ENCODE data around the gene POU2AF1. TPM values are rescaled to one million over a fixed set of nuclear protein-coding genes. Genes with fewer than 3 reads are reported as not detected.

The POU2AF1 gene, protein sequence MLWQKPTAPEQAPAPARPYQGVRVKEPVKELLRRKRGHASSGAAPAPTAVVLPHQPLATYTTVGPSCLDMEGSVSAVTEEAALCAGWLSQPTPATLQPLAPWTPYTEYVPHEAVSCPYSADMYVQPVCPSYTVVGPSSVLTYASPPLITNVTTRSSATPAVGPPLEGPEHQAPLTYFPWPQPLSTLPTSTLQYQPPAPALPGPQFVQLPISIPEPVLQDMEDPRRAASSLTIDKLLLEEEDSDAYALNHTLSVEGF
- polyA plus RNA-seq: under 1 TPM in 1 of 3 donors, not detected in 2; 0.09 TPM

DNA sequence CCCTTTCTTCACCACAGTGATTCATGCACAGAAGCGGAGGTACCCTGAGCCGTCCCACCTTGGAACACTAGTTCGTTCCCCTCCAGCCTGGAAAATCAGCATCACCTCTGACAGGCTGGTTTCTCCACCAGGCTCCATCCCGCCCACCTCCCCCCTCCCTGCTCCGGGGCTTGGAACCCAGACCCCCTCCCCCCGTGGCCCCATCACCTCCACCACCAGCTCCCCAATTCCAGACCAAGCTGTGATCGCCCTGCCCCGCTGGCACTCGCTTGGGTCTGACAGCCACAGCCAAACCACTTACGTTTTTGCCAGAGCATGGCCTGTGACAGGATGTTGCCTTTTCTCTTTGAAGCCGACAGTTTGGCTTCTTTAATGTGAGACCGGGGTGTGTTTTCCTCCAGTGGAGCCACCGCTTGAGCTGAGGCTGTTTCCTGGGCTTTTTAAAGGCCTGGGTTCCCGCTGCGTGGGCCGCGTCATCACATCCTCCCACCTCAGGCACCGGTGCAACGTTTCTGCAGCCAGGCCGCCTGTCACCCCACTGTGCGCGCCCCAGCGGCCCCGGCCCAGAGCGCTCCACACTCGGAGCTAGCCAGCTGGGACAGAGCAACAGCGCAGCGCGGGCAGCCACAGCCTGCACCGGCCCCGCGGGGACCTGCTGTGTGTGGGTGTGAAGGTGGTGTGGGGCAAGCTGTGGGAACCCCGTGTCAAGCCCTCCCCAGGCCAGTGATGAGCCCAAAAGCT lies at the start of gene POU2AF1:
POU2AF1 (minus strand) TSS at position 415 of the 741 bp plus-strand sequence; CDS start at position 317, 98 bp downstream.
- H3K4me3 Mint-ChIP-seq: peak within 1 kb of the TSS in 1 of 5 donors; percentile 42
- no peak within 1 kb of the TSS for H3K27ac Mint-ChIP-seq
- H3K4me1 Mint-ChIP-seq: no peaks in the 10 kb centered on the region
- no peaks in the 10 kb centered on the region for H3K36me3 Mint-ChIP-seq
- DNase-seq: peak; percentile 3 to 38 (median 30)
- peaks cover 5 to 11% (median 6%) of the 10 kb centered on the region in 3 donors for H3K27me3 Mint-ChIP-seq (ENCODE audit: low read depth in 3 of 3)
- H3K9me3 Mint-ChIP-seq: no peaks in the 10 kb centered on the region

DNA sequence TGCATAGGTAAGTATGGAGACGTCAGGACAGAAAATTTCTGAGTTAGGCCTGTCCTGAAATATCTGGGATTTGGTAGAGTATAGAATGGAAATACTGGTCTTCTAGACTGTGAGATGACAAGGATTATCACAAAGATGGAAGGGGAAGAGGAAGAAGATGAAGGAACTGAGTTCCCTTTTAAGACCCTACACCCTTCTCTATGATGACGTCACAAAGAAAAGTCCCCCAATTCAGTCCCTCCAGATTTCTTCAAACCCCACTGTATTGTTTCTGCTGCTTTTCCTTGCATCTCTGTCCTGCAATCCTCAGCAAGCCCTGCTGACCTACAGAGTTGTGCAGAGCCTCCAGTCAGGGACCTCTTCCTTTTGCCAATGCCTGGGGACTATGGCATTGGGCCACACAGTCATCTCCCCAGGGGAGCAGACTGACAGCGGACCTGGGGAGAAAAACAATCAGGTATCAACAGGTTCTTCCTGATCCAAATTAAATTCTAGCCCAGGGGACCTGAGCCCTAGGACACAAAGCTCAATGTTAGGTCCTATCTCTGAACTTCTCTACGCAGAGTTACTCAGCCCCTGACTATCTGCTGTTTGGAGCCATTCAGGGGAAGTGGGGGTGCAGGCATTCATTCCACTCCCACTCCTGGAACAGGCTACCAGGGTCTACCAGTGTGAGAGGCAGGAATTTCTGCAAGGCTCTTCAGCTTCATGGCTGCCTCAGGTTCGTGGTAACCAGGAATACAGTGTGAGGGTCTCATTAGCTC lies 49.2 kb upstream of the POU2AF1 start:
- no peaks in the 10 kb centered on the region for H3K36me3 Mint-ChIP-seq
- no peaks in the 10 kb centered on the region for H3K4me1 Mint-ChIP-seq
- H3K9me3 Mint-ChIP-seq: no peaks in the 10 kb centered on the region
- H3K27ac Mint-ChIP-seq: no peak overlapping the region
- DNase-seq: no peak
- H3K4me3 Mint-ChIP-seq: no peak overlapping the region
- H3K27me3 Mint-ChIP-seq (ENCODE audit: low read depth in 3 of 3): peaks cover 0 to 6% (median 0%) of the 10 kb centered on the region in 3 donors

DNA sequence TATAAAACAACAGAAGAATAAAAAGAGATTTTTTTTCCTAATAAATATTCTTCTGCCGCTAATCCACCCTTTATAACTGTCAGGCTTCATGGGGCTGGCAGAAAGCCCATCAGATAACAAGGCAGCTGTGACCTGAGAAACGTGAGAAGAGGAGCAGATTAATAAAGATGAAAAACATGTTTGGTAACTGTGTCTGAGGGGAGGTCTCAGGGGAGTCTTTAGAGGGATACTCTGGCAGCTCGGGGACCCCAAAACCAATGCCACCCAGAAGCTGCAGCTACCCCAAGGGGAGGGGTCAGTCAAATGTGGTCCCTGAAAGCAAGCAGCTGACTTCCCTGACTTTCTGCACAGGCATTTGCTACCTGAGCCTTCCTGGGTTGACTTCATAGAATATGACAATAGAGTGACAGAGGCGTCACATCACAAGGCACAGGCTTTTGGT lies 48.4 kb upstream of the POU2AF1 start:
- no peaks in the 10 kb centered on the region for H3K36me3 Mint-ChIP-seq
- no peak overlapping the region for H3K4me3 Mint-ChIP-seq
- no peaks in the 10 kb centered on the region for H3K9me3 Mint-ChIP-seq
- H3K27me3 Mint-ChIP-seq (ENCODE audit: low read depth in 3 of 3): peaks cover 0 to 6% (median 0%) of the 10 kb centered on the region in 3 donors
- no peak for DNase-seq
- H3K4me1 Mint-ChIP-seq: no peaks in the 10 kb centered on the region
- H3K27ac Mint-ChIP-seq: no peak overlapping the region

DNA sequence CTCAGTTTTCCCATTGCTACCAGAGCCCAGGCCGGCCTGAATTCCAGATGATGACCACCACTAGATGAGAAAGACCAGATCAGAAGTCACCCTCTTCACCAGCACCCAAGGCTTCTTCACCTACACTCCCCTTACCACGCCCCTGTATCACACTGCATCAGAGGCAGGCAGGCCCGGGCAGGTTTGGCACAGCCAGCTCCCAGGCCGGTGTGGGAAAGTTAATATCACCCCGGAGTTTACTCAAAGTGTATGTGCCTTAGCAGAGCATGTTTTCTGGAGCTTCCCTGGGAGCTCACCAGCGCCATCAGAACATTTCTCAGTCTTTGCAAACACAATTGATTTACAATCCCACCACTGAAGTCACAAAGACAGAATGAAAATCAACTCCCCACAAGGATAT lies 47.5 kb upstream of the POU2AF1 start:
- no peak overlapping the region for H3K4me3 Mint-ChIP-seq
- no peaks in the 10 kb centered on the region for H3K36me3 Mint-ChIP-seq
- no peaks in the 10 kb centered on the region for H3K9me3 Mint-ChIP-seq
- no peak for DNase-seq
- H3K4me1 Mint-ChIP-seq: no peaks in the 10 kb centered on the region
- no peak overlapping the region for H3K27ac Mint-ChIP-seq
- peaks cover 0 to 4% (median 0%) of the 10 kb centered on the region in 3 donors for H3K27me3 Mint-ChIP-seq (ENCODE audit: low read depth in 3 of 3)

DNA sequence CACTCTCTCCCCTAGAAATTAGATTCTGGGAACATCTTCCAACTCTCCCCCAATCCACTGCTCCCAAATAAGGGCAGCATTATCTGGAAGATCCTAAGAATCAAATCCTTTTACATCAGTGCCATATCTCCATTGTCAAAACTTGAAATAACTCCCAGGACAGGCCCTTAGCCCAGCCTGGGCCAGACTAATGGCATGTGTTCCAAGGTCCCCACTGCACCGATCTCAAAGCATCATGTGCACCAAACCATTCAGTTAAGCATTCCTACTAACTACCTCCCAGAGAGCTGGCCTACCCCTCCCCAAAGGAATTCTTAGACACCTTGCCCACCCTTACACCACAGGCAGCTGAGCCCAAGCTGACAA lies 44.2 kb upstream of the POU2AF1 start:
- no peak overlapping the region for H3K27ac Mint-ChIP-seq
- H3K4me1 Mint-ChIP-seq: peaks cover 1 to 5% of the 10 kb centered on the region in 2 donors
- H3K27me3 Mint-ChIP-seq (ENCODE audit: low read depth in 3 of 3): peaks cover 0 to 4% (median 2%) of the 10 kb centered on the region in 3 donors
- H3K9me3 Mint-ChIP-seq: no peaks in the 10 kb centered on the region
- H3K36me3 Mint-ChIP-seq: no peaks in the 10 kb centered on the region
- H3K4me3 Mint-ChIP-seq: no peak overlapping the region
- no peak for DNase-seq

DNA sequence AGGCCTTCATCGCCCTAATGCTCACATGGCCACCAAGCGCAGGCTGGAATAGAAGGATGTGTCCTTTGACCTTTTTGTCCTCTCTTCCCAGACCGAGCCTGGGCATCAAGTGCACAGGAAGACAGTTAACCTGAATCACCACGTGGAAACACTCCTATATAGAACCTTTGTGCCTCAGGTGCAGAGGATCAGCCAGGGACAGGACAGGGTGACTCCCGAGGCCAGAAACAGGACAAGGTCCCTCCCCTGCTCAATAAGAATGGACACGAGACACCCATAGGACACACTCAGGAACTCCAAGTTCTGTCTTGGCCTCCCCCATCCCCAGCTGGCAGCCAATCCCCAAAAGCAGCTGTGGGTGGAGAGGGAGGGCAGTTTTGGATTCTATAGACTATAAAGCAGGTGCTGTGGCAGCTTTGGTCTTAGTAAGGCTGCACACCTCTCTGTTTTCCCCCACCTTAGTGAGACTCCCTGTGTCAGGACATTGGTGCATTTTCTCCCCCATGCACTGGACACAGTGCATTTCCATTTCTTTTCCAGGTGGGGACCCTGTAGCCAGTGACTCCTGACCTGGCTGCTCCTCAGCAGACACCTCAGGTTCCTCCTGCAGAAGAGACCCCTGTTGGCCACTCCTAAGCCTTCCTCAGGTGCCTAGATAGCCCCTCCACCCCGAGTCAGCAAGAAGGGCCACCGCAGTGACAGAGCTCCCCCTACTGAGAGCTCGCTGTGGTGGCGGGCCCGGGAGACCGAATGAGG lies 43.6 kb upstream of the POU2AF1 start:
- no peak for DNase-seq
- Mint-ChIP-seq H3K27me3 (ENCODE audit: low read depth in 3 of 3) (peaks cover 0 to 4% (median 2%) of the 10 kb centered on the region in 3 donors), H3K4me3 (no peak overlapping the region), H3K36me3 (no peaks in the 10 kb centered on the region), H3K27ac (no peak overlapping the region), H3K9me3 (no peaks in the 10 kb centered on the region), H3K4me1 (peaks cover 6 to 11% of the 10 kb centered on the region in 2 donors)

DNA sequence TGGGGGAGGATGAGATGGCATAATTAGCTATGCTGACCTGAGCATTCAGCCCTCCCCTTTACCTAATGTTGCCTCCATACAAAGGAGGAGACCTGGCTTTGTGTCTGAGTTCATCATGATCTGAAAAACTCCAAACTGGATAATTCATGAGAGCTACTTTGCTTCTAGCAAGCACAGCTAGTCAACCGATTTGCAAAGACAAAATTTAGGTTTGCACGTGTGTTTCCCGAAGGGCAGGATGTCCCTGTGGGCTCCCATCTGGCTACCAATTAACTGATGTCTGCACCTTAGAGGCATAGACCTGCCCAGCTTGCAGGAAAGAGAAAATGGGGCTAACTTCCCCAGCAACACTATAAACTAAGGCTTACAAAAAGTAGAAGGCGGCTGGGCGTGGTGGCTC lies 42.2 kb upstream of the POU2AF1 start:
- H3K4me3 Mint-ChIP-seq: no peak overlapping the region
- H3K36me3 Mint-ChIP-seq: no peaks in the 10 kb centered on the region
- no peak overlapping the region for H3K27ac Mint-ChIP-seq
- peaks cover 16 to 22% of the 10 kb centered on the region in 2 donors for H3K4me1 Mint-ChIP-seq
- H3K9me3 Mint-ChIP-seq: no peaks in the 10 kb centered on the region
- H3K27me3 Mint-ChIP-seq (ENCODE audit: low read depth in 3 of 3): peaks cover 0 to 2% (median 2%) of the 10 kb centered on the region in 3 donors
- no peak for DNase-seq

DNA sequence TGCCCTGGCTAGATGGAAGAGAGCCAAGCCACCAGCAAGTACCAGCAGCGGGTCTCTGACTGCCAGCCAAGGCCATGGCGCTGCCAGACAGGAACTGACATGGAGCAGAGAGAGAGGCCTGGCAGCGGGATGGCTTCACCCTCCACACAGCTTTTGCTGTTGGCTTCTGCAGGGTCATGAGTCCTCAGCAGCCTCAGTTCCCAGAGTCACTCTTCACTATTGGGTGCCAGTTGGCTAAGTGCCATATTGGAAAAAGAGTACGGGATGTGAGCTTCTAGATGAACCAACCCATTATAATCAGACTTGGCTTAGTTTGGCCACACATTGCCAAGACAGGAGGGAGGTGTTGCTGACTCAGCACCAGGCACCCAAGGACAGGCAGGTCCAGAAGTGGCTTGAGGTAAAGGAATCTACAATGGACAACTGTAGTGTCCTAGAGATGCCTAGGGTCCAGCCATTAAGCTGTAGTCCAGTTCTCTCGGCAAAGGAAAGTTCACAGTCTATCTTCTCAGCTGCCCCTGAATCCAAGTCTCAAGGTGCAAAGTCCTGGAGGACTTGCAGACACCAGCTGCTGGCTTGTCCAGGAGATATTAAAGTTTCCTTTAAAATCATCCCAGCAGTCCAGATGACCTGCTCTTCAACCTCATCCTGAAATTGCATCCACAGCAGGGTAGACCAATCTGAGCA lies 40.7 kb upstream of the POU2AF1 start:
- peaks cover 16 to 27% of the 10 kb centered on the region in 2 donors for H3K4me1 Mint-ChIP-seq
- H3K4me3 Mint-ChIP-seq: no peak overlapping the region
- DNase-seq: no peak
- no peak overlapping the region for H3K27ac Mint-ChIP-seq
- H3K27me3 Mint-ChIP-seq (ENCODE audit: low read depth in 3 of 3): peaks cover 0 to 2% (median 2%) of the 10 kb centered on the region in 3 donors
- H3K9me3 Mint-ChIP-seq: no peaks in the 10 kb centered on the region
- H3K36me3 Mint-ChIP-seq: no peaks in the 10 kb centered on the region

DNA sequence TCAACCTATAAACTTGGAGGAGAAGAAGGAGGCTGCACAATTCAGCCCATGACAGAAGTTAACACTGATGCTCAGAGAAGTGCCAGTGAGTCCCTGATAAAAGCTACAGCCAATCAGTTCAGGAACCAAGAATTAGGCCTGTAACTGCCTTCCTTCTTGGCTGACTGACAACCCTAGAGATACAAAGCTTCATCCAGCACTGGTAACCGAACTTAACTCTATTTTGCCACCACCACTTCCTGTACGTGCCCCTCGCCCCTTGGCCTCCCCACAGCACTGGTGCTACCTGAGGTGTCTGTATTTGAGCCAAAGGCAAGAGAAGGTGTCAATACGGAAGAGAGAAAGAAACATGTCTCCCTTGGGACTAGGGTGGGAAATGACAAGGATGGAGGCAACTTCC lies 40.1 kb upstream of the POU2AF1 start:
- no peak overlapping the region for H3K4me3 Mint-ChIP-seq
- peaks cover 22 to 33% of the 10 kb centered on the region in 2 donors for H3K4me1 Mint-ChIP-seq
- no peaks in the 10 kb centered on the region for H3K36me3 Mint-ChIP-seq
- no peak for DNase-seq
- H3K9me3 Mint-ChIP-seq: no peaks in the 10 kb centered on the region
- H3K27ac Mint-ChIP-seq: no peak overlapping the region
- peaks cover 0 to 2% (median 2%) of the 10 kb centered on the region in 3 donors for H3K27me3 Mint-ChIP-seq (ENCODE audit: low read depth in 3 of 3)

DNA sequence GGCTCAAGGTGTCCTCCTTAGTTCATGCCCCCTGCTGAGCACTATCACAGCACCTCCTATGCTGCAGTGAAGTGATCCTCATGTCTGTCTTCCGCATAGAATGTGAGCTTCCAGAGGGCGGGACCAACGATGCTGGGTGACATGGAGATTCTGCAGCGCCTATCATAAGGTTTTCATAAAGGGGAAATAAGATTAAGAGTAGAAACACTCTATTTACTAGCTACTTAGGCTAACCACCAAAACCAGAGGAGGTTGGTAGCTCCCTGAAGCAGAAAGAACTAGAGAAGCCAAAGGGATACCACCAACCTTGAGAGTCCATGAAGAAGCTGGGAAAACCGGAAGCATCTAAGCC lies 39.3 kb upstream of the POU2AF1 start:
- Mint-ChIP-seq H3K4me3 (no peak overlapping the region), H3K36me3 (no peaks in the 10 kb centered on the region), H3K9me3 (no peaks in the 10 kb centered on the region), H3K27ac (no peak overlapping the region), H3K27me3 (ENCODE audit: low read depth in 3 of 3) (peaks cover 0 to 2% (median 2%) of the 10 kb centered on the region in 3 donors), H3K4me1 (peaks cover 22 to 34% of the 10 kb centered on the region in 2 donors)
- no peak for DNase-seq

DNA sequence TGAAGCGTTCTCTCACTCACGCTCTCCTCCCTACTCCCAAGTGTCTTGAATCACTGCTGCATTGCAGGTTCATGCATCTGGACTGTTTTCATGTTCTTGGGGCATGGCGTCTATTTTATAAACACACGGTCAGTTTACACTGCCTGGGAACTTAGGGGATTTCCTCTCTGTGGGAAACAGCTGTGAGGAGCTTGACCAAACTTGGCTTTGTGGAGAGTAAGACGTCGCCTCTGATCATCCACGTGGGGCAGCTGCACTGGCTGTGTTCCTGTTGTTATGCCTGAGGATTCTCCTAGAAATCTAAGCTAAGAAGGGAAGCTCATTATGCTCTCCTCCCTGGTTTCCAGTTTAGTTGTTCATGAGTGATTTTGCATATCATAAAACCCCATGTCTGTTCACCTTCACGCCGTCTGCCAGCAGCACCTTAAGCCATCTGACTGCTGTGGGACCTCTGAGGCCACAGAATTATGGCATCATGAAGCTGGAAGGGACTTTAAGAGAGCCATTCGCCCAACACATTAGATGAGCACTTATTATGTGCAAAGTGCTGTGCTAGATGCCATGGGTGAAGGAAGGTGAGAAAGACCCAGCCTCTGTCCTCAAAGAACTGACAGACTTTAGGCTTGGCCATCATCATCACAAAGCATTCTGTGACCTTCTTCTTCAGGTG lies 38.8 kb upstream of the POU2AF1 start:
- Mint-ChIP-seq H3K4me3 (peak overlapping the region in 3 of 5 donors; percentile 2 to 68 (median 31)), H3K27me3 (ENCODE audit: low read depth in 3 of 3) (peaks cover 0 to 2% (median 2%) of the 10 kb centered on the region in 3 donors), H3K9me3 (no peaks in the 10 kb centered on the region), H3K36me3 (no peaks in the 10 kb centered on the region), H3K4me1 (peaks cover 22 to 34% of the 10 kb centered on the region in 2 donors), H3K27ac (peak overlapping the region in 4 of 6 donors; percentile 11 to 86 (median 70))
- peak; percentile 3 to 28 (median 16) for DNase-seq

DNA sequence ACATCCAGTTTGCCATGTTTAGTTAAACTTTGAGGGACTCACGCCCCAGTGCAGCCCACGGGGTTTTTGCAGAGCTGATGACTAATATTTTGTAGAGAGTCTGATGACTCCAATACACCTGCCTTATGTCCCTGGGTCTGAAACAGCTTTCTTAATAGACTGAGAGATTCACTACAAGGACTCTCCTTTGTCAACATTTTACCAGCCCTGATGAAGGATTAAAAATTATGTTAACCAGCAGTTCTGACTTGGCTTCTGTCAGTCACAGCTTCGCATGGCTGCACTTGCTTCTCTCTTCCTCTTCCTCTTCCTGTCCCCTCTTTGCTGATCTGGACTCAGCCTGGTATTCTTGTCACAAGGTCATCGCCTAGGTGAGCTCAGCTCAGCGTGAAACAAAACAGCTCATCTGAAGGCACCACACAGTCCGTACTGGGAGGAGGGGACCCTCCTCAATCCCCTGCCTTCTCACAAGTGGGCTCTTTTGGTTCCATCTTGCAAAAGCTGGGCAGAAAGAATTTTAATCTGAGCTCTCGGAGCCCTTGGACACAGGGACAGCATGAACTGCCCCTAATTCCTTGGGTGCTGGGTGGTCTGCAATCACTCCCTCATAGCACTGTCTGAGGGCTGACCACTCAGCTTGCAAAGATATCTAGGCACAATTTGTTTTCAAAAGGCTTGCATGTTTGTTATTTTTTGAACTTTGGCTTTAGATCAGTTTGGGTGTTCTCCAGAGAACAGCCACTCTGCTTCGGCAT lies 38.1 kb upstream of the POU2AF1 start:
- no peak for DNase-seq
- H3K9me3 Mint-ChIP-seq: no peaks in the 10 kb centered on the region
- H3K4me1 Mint-ChIP-seq: peaks cover 22 to 34% of the 10 kb centered on the region in 2 donors
- no peaks in the 10 kb centered on the region for H3K36me3 Mint-ChIP-seq
- peak overlapping the region; percentile 11 to 86 (median 60) for H3K27ac Mint-ChIP-seq
- peaks cover 0 to 3% (median 2%) of the 10 kb centered on the region in 3 donors for H3K27me3 Mint-ChIP-seq (ENCODE audit: low read depth in 3 of 3)
- H3K4me3 Mint-ChIP-seq: peak overlapping the region in 3 of 5 donors; percentile 2 to 68 (median 31)
